Activated T-cell treated with anti-CD3 and anti-CD28 coated beads, Interleukin-2, amount 50 U/mL, for 24 hours (primary cell): ENCODE data around the gene POU1F1.
"Not testable (repeated sequence)": the region's sequence is repeated elsewhere in the genome, so short reads cannot be mapped to it uniquely, and the experiment has no call there.

Source experiments
- DNase-seq: peaks from one replicate; pipeline ENCODE4 v3.0.0-alpha.2; 2020
- H3K27ac Mint-ChIP-seq: 2 replicates; pipeline ENCODE4 v1.8.0; 2020; ENCODE audit warnings: mild to moderate bottlenecking, mixed read lengths
- H3K27me3 Mint-ChIP-seq: 2 replicates; pipeline ENCODE4 v1.8.0; 2020; ENCODE audit warnings: mixed read lengths
- H3K36me3 Mint-ChIP-seq: 2 replicates; pipeline ENCODE4 v1.8.0; 2020; ENCODE audit warnings: low read depth, mixed read lengths
- H3K4me1 Mint-ChIP-seq: 2 replicates; pipeline ENCODE4 v1.8.0; 2020; ENCODE audit warnings: low read depth, mixed read lengths
- H3K4me3 Mint-ChIP-seq: 2 replicates; pipeline ENCODE4 v1.8.0; 2020; ENCODE audit warnings: mild to moderate bottlenecking, moderate library complexity, mixed read lengths
- H3K9me3 Mint-ChIP-seq: 2 replicates; pipeline ENCODE4 v1.8.0; 2020; ENCODE audit warnings: mixed read lengths

Gene POU1F1, protein sequence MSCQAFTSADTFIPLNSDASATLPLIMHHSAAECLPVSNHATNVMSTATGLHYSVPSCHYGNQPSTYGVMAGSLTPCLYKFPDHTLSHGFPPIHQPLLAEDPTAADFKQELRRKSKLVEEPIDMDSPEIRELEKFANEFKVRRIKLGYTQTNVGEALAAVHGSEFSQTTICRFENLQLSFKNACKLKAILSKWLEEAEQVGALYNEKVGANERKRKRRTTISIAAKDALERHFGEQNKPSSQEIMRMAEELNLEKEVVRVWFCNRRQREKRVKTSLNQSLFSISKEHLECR

GRCh38 chr3:87276484-87276883 is at the start of gene POU1F1:
TSS of gene POU1F1 (minus strand) at chr3:87276584. CDS start at chr3:87276462, 122 bp downstream.
- Mint-ChIP-seq H3K9me3 (no peaks in the 10 kb centered on the region), H3K4me1 (peaks cover 16% of the 10 kb centered on the region), H3K36me3 (no peaks in the 10 kb centered on the region), H3K27ac (no peak within 1 kb of the TSS), H3K4me3 (no peak within 1 kb of the TSS), H3K27me3 (peaks cover 5% of the 10 kb centered on the region)
- no peak for DNase-seq

DNA sequence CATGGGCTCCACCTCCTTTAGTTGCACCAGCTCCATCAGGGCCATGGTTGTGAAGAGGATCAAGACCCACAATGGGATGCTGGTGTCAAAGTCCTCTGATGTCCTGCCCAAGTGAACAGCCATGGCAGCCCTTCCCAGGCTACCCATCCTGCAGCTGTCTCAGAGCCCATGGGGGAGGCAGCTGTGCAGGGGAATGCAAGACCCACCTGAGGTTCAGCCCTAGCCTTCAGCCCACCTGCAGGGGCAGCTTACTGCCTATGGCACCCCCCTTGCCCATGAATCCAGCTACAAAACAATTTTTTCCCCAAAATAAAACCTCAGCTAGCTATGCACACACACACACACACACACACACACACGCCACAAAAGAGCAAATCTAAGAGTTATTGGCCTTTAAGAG is 48.2 kb upstream of the POU1F1 start:
- H3K4me1 Mint-ChIP-seq, result no peaks in the 10 kb centered on the region
- no peak overlapping the region for H3K4me3 Mint-ChIP-seq
- DNase-seq, result no peak
- H3K27me3 Mint-ChIP-seq, result peaks cover 26% of the 10 kb centered on the region
- H3K27ac Mint-ChIP-seq, result no peak overlapping the region
- H3K36me3 Mint-ChIP-seq, result no peaks in the 10 kb centered on the region
- no peaks in the 10 kb centered on the region for H3K9me3 Mint-ChIP-seq

DNA sequence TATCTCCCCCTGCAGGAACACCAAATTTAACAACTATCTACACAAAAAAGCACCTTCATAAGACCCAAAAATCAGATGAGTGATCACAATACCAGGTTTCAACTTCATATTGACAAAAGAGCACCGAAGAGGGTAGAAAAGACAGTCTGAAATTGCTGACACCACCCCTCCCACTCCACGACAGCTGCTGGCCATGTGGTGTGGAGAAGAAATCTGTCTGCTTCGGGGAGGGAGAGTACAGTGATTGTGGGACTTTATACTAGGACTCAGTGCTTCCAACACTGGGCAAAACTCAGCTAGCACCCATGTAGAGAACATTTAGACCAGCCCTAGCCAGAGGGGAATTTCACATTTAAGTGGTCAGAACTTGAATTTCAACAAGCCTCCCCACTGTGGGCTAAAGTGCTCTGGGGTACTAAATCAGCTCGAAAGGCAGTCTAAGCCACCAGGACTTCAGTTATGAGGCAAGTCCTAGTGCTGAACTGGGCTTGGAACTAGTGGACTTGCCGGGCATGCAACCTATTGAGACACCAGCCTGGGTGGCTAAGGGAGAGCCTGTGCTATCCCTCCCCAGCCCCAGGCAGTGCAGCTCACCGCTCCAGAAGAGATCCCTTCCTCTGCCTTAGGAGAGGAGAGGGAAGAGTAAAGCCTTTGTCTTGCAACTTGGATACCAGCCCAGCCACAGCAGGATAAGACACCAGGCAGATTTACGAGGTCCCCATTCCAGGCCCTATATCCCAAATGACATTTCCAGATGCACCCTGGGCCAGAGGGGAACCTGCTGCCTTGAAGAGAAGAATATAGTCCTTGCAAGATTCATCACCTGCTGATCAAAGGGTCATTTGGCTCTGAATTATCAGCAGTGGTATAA is 44.6 kb upstream of the POU1F1 start:
- peaks cover 37% of the 10 kb centered on the region for H3K27me3 Mint-ChIP-seq
- DNase-seq, result no peak

DNA sequence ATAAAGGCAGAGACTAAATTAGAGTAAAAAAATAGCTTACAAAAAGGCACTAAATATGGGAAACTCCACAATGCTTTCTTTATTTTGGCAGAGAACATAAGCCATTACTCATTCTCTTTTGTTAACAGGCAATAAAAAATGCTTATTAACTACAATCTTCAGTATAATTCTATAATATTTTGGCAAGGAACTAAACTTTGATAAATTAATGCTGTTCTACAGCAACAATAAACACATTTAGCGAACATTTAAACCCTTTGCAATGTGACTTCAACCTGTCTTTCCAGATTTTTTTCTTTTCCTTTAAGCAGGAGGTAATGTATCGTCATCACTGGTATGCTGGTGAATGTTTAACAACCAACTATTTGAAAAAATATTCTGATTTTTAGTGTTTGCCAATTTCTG is 42.2 kb upstream of the POU1F1 start:
- Mint-ChIP-seq H3K36me3 (no peaks in the 10 kb centered on the region), H3K9me3 (no peaks in the 10 kb centered on the region), H3K27me3 (peaks cover 34% of the 10 kb centered on the region), H3K27ac (no peak overlapping the region), H3K4me1 (peaks cover 5% of the 10 kb centered on the region), H3K4me3 (no peak overlapping the region)
- no peak for DNase-seq

More for the DNA sequence above, 44.6 kb upstream of the POU1F1 start:
- no peak overlapping the region for H3K27ac Mint-ChIP-seq
- no peaks in the 10 kb centered on the region for H3K9me3 Mint-ChIP-seq
- no peaks in the 10 kb centered on the region for H3K36me3 Mint-ChIP-seq
- H3K4me3 Mint-ChIP-seq, result no peak overlapping the region
- no peaks in the 10 kb centered on the region for H3K4me1 Mint-ChIP-seq

- no peak for DNase-seq
- Mint-ChIP-seq H3K36me3 (no peaks in the 10 kb centered on the region), H3K9me3 (no peaks in the 10 kb centered on the region), H3K27ac (no peak overlapping the region), H3K27me3 (peaks cover 28% of the 10 kb centered on the region), H3K4me1 (peaks cover 11% of the 10 kb centered on the region), H3K4me3 (no peak overlapping the region)
Measured at GRCh38 chr3:87317779-87318178, 41.4 kb upstream of the POU1F1 start.

- no peak for DNase-seq
- H3K36me3 Mint-ChIP-seq, result no peaks in the 10 kb centered on the region
- H3K27ac Mint-ChIP-seq, result peak overlapping the region; percentile 39
- peaks cover 19% of the 10 kb centered on the region for H3K4me1 Mint-ChIP-seq
- H3K9me3 Mint-ChIP-seq, result no peaks in the 10 kb centered on the region
- H3K27me3 Mint-ChIP-seq, result peaks cover 11% of the 10 kb centered on the region
- no peak overlapping the region for H3K4me3 Mint-ChIP-seq
Measured at GRCh38 chr3:87313641-87314040, 37.3 kb upstream of the POU1F1 start.

DNA sequence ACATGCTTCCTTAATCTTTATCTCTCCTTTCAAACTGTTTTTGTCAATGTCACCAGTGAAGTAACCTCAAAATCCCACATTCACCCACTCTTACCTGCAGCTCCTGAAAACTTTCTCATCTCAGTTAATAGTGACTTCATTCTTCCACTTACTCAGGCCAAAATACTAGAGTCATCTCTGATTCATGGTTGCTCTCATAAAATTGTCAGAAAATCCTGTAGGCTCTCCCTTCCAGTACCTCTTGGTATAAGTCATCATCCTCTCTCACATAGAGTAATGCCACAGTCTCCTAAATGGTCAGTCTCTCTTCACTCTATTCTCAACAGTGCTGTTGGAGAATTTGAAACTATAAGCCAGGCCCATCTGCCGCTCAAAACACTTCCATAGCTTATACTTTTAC is 34.9 kb upstream of the POU1F1 start:
- peak overlapping the region; percentile 2 for H3K27ac Mint-ChIP-seq
- H3K4me3 Mint-ChIP-seq, result no peak overlapping the region
- H3K9me3 Mint-ChIP-seq, result no peaks in the 10 kb centered on the region
- DNase-seq, result no peak
- H3K27me3 Mint-ChIP-seq, result peaks cover 8% of the 10 kb centered on the region
- no peaks in the 10 kb centered on the region for H3K36me3 Mint-ChIP-seq
- H3K4me1 Mint-ChIP-seq, result peaks cover 26% of the 10 kb centered on the region

- no peaks in the 10 kb centered on the region for H3K36me3 Mint-ChIP-seq
- H3K9me3 Mint-ChIP-seq, result peaks cover 3% of the 10 kb centered on the region
- H3K4me3 Mint-ChIP-seq, result no peak overlapping the region
- no peak for DNase-seq
- H3K27ac Mint-ChIP-seq, result no peak overlapping the region
- peaks cover 13% of the 10 kb centered on the region for H3K27me3 Mint-ChIP-seq
- H3K4me1 Mint-ChIP-seq, result peaks cover 26% of the 10 kb centered on the region
Measured at GRCh38 chr3:87309601-87310000, 33.2 kb upstream of the POU1F1 start.

DNA sequence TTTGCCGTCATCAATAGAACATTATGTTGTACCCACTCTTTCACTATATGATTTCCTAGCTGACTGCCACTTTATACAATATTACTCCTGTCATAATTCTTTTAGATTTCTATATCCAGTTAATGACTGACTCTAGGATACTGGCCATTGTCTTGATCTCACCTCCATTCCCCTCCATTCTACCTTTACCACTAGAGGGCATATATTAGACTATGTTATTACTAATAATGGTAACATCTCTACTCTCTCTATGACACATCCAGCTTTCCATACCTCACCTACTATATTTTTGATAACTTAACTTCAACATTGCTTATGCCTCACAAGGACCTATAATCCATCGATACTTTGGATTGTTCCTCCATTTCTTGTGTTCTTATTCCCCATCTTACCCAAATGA is 31.4 kb upstream of the POU1F1 start:
- DNase-seq, result no peak
- Mint-ChIP-seq H3K4me3 (no peak overlapping the region), H3K27me3 (peaks cover 15% of the 10 kb centered on the region), H3K9me3 (peaks cover 3% of the 10 kb centered on the region), H3K4me1 (peaks cover 14% of the 10 kb centered on the region), H3K27ac (no peak overlapping the region), H3K36me3 (no peaks in the 10 kb centered on the region)

DNA sequence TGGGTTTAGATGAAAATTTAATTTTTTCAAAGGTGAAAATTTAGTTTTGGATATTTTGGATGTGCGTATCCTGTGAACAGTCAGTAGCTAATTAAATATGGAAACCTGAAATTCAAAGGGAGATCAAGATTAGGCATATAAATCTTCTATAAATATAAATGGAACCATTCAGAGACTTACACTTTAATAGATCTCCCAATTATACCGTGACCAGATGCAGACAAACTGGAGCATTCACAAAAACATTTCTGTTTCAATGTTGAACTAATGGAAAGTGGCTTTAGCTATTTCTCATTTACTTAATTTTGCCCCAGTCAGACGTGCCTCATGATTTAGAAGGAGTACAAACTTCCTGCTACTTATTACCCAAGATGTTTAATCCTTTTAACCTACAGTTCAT is 29.1 kb upstream of the POU1F1 start:
- Mint-ChIP-seq H3K27ac (no peak overlapping the region), H3K9me3 (peaks cover 3% of the 10 kb centered on the region), H3K36me3 (no peaks in the 10 kb centered on the region), H3K4me3 (no peak overlapping the region), H3K27me3 (peaks cover 15% of the 10 kb centered on the region), H3K4me1 (peaks cover 6% of the 10 kb centered on the region)
- no peak for DNase-seq

- H3K27me3 Mint-ChIP-seq, result peaks cover 15% of the 10 kb centered on the region
- not testable (repeated sequence) for H3K4me1 Mint-ChIP-seq
Measured at GRCh38 chr3:87305031-87305430, 28.6 kb upstream of the POU1F1 start.

GRCh38 chr3:87298111-87298718 is 21.8 kb upstream of the POU1F1 start:
- no peak overlapping the region for H3K4me3 Mint-ChIP-seq
- no peaks in the 10 kb centered on the region for H3K27me3 Mint-ChIP-seq
- no peaks in the 10 kb centered on the region for H3K9me3 Mint-ChIP-seq
- H3K36me3 Mint-ChIP-seq, result no peaks in the 10 kb centered on the region
- H3K4me1 Mint-ChIP-seq, result no peaks in the 10 kb centered on the region
- H3K27ac Mint-ChIP-seq, result no peak overlapping the region
- DNase-seq, result no peak

More at GRCh38 chr3:87305031-87305430, 28.6 kb upstream of the POU1F1 start:
- DNase-seq, H3K4me3 Mint-ChIP-seq, H3K36me3 Mint-ChIP-seq, H3K9me3 Mint-ChIP-seq, H3K27ac Mint-ChIP-seq: not testable (repeated sequence)

DNA sequence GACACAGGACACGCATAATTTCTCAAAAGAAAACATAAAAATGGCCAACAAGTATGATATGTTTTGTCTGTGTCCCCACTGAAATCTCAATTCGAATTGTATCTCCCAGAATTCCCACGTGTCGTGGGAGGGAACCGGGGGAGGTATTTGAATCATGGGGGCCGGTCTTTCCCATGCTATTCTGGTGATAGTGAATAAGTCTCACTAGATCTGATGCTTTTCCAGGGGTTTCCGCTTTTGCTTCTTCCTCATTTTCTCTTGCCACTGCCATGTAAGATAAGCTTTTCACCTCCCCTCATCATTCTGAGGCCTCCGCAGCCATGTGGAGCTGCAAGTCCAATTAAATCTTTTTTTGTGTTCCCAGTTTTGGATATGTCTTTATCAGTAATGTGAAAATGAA is 12.1 kb upstream of the POU1F1 start:
- Mint-ChIP-seq H3K9me3 (no peaks in the 10 kb centered on the region), H3K4me1 (peaks cover 5% of the 10 kb centered on the region), H3K27ac (no peak overlapping the region), H3K36me3 (no peaks in the 10 kb centered on the region), H3K4me3 (no peak overlapping the region), H3K27me3 (peaks cover 5% of the 10 kb centered on the region)
- no peak for DNase-seq

DNA sequence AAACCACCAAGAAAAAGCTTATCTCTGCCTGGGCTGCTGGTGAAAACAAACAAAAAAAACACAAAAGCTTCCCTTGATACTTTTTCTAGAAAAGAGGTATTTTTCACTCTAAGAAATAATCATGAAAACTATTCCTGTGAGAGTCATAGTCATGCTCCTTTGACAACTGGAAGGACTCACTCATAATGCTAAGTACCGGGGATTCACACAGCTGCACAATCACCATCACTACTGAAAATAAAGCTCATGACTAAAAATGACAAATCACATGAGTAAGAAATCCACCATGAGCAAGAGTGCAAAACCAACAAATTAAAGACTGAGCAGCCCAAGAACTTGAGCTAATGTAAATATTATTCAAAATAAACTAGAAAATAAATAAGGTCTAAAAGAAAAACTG is 10.6 kb upstream of the POU1F1 start:
- no peak overlapping the region for H3K4me3 Mint-ChIP-seq
- no peak for DNase-seq
- no peaks in the 10 kb centered on the region for H3K9me3 Mint-ChIP-seq
- H3K36me3 Mint-ChIP-seq, result no peaks in the 10 kb centered on the region
- H3K27ac Mint-ChIP-seq, result peak overlapping the region; percentile 60
- H3K4me1 Mint-ChIP-seq, result peaks cover 5% of the 10 kb centered on the region
- H3K27me3 Mint-ChIP-seq, result peaks cover 5% of the 10 kb centered on the region
